H1 (cell line): ENCODE measurements around the gene PGBD5. TPM values are rescaled to one million over a fixed set of nuclear protein-coding genes. Genes with fewer than 3 reads are reported as not detected.

ENCODE experiments used
- CBX5 ChIP-seq: fragments of 300-800, 300-1000 bp; sonication (generic); IDR thresholded peaks from 2 replicates; pipeline ENCODE4 v1.7.1; 2016; ENCODE audit warnings: antibody characterized with exemption, low read length, low read depth
- EGR1 ChIP-seq: IDR thresholded peaks from 2 replicates; pipeline ENCODE4 v1.6.1; 2011; ENCODE audit warnings: low read depth, low read length, borderline replicate concordance
- RFX5 ChIP-seq: IDR thresholded peaks from 2 replicates; pipeline ENCODE4 v1.6.1; 2011; ENCODE audit warnings: low read depth, low read length, improper control_type of control experiment, borderline replicate concordance
- RNF2 ChIP-seq: fragments of 200-900, 300-1000 bp; sonication (generic); IDR thresholded peaks from 2 replicates; pipeline ENCODE4 v1.7.1; 2016; ENCODE audit warnings: borderline replicate concordance, low read depth, mild to moderate bottlenecking, antibody characterized with exemption, low read length; ENCODE audit not compliant: poor library complexity, severe bottlenecking; ENCODE audit errors: missing control alignments
- polyA plus RNA-seq, 7 experiments: library from polyadenylated mRNA; depleted of rRNA in 3 of 7; stranded (reverse) in 5 of 7; unstranded in 2 of 7; fragments of >200 nt in 5 of 7; fragments of 200-250 nt in 2 of 7; gene quantifications; 1 replicate in 5 of 7; 2 replicates in 1 of 7; 4 replicates in 1 of 7; pipeline versions ENCODE4 v1.2.1 to v1.2.3, GENCODE V29; 2011 to 2013; ENCODE audit warnings: missing spikeins in 2 of 7, mixed read lengths in 2 of 7
- total RNA-seq: library from RNA; stranded (reverse); fragmentation: NEBNext Ultra II Directional; extraction: Animal tissue kit (Norgen Biotek cat#: 25700); gene quantifications from 2 replicates; pipeline ENCODE4 v1.2.1, GENCODE V29; 2021
- TF ChIP-seq, protein P1 (sequence below): fragments of 300-600 bp; sonication (generic); IDR thresholded peaks from 2 replicates; pipeline ENCODE4 v1.7.1; 2012; ENCODE audit warnings: low read length, moderate library complexity, mild to moderate bottlenecking, inconsistent platforms; ENCODE audit not compliant: insufficient replicate concordance

Gene PGBD5
- total and polyA plus RNA-seq, 2 of the 8 experiments (the other 6 are each of a cell fraction or from before 2014, with no cell fraction given) = 16.3 to 18.4 TPM

DNA sequence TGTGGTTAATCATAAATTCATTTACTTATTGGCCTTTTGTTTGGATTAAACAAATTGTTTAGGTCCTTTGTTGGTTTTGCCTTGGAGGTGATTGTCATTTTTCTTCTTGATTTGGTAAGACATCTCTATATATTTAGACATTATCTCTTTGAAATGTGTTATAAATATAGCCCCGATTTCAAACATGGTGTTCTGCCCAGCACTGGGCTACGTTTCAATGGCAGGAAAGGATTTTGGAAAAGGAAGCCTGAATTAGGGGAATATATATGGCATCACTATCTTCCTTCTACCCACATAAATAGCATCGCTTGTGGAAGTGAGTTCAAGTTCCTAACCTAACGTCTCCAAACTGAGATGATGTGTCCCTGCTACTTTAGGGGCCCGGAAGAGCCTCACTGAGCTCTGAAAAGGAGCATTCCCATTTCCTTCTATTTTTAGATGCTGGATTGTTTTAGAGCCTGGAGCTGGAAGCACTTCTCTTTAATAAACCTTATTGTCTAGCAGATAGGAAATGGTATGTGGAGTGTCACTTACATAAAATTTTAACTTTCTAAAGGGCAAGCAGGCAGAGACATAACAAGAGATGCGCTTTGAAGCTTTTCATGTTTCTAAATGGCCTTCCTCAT, 39.4 kb downstream of the PGBD5 start (continued):
- TF ChIP-seq, protein P1, sequence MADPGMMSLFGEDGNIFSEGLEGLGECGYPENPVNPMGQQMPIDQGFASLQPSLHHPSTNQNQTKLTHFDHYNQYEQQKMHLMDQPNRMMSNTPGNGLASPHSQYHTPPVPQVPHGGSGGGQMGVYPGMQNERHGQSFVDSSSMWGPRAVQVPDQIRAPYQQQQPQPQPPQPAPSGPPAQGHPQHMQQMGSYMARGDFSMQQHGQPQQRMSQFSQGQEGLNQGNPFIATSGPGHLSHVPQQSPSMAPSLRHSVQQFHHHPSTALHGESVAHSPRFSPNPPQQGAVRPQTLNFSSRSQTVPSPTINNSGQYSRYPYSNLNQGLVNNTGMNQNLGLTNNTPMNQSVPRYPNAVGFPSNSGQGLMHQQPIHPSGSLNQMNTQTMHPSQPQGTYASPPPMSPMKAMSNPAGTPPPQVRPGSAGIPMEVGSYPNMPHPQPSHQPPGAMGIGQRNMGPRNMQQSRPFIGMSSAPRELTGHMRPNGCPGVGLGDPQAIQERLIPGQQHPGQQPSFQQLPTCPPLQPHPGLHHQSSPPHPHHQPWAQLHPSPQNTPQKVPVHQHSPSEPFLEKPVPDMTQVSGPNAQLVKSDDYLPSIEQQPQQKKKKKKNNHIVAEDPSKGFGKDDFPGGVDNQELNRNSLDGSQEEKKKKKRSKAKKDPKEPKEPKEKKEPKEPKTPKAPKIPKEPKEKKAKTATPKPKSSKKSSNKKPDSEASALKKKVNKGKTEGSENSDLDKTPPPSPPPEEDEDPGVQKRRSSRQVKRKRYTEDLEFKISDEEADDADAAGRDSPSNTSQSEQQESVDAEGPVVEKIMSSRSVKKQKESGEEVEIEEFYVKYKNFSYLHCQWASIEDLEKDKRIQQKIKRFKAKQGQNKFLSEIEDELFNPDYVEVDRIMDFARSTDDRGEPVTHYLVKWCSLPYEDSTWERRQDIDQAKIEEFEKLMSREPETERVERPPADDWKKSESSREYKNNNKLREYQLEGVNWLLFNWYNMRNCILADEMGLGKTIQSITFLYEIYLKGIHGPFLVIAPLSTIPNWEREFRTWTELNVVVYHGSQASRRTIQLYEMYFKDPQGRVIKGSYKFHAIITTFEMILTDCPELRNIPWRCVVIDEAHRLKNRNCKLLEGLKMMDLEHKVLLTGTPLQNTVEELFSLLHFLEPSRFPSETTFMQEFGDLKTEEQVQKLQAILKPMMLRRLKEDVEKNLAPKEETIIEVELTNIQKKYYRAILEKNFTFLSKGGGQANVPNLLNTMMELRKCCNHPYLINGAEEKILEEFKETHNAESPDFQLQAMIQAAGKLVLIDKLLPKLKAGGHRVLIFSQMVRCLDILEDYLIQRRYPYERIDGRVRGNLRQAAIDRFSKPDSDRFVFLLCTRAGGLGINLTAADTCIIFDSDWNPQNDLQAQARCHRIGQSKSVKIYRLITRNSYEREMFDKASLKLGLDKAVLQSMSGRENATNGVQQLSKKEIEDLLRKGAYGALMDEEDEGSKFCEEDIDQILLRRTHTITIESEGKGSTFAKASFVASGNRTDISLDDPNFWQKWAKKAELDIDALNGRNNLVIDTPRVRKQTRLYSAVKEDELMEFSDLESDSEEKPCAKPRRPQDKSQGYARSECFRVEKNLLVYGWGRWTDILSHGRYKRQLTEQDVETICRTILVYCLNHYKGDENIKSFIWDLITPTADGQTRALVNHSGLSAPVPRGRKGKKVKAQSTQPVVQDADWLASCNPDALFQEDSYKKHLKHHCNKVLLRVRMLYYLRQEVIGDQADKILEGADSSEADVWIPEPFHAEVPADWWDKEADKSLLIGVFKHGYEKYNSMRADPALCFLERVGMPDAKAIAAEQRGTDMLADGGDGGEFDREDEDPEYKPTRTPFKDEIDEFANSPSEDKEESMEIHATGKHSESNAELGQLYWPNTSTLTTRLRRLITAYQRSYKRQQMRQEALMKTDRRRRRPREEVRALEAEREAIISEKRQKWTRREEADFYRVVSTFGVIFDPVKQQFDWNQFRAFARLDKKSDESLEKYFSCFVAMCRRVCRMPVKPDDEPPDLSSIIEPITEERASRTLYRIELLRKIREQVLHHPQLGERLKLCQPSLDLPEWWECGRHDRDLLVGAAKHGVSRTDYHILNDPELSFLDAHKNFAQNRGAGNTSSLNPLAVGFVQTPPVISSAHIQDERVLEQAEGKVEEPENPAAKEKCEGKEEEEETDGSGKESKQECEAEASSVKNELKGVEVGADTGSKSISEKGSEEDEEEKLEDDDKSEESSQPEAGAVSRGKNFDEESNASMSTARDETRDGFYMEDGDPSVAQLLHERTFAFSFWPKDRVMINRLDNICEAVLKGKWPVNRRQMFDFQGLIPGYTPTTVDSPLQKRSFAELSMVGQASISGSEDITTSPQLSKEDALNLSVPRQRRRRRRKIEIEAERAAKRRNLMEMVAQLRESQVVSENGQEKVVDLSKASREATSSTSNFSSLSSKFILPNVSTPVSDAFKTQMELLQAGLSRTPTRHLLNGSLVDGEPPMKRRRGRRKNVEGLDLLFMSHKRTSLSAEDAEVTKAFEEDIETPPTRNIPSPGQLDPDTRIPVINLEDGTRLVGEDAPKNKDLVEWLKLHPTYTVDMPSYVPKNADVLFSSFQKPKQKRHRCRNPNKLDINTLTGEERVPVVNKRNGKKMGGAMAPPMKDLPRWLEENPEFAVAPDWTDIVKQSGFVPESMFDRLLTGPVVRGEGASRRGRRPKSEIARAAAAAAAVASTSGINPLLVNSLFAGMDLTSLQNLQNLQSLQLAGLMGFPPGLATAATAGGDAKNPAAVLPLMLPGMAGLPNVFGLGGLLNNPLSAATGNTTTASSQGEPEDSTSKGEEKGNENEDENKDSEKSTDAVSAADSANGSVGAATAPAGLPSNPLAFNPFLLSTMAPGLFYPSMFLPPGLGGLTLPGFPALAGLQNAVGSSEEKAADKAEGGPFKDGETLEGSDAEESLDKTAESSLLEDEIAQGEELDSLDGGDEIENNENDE = no peak
- TF ChIP-seq EGR1 (no peak), RNF2 (no peak), RFX5 (no peak), CBX5 (no peak)
